ENCODE results near the gene TTC21B. TPM values are rescaled to one million over a fixed set of nuclear protein-coding genes. Genes with fewer than 3 reads are reported as not detected.

TTC21B gene
- total and polyA plus RNA-seq, 8 donors, result 17.2 to 45.7 (median 41.7) TPM

DNA sequence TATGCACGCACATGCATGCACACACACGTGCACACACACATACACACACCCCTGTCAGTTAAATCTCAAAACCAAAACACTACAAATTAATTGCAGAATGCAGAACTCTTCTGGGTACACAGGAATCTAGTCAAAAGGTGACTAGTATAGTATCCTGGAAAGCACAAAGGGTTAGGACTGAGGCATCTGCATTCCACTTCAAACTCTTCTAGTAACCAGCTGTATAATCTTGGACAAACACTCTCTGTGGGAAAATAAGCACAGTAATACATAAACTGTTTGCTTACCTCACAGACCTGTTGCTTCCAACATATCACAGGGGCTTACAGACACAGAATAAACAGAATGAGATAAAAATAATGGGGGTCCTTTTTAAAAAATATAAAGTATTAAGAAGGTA is 49.1 kb downstream of the TTC21B start:
- Histone ChIP-seq H3K27me3 (no peaks in the 10 kb centered on the region), H3K4me3 (no peak overlapping the region), H3K4me1 (peaks cover 6 to 13% of the 10 kb centered on the region in 2 donors), H3K27ac (no peak overlapping the region), H3K36me3 (peaks cover 0 to 18% of the 10 kb centered on the region in 2 donors), H3K9me3 (no peaks in the 10 kb centered on the region)
- no peak for DNase-seq
- TF ChIP-seq, protein P1, sequence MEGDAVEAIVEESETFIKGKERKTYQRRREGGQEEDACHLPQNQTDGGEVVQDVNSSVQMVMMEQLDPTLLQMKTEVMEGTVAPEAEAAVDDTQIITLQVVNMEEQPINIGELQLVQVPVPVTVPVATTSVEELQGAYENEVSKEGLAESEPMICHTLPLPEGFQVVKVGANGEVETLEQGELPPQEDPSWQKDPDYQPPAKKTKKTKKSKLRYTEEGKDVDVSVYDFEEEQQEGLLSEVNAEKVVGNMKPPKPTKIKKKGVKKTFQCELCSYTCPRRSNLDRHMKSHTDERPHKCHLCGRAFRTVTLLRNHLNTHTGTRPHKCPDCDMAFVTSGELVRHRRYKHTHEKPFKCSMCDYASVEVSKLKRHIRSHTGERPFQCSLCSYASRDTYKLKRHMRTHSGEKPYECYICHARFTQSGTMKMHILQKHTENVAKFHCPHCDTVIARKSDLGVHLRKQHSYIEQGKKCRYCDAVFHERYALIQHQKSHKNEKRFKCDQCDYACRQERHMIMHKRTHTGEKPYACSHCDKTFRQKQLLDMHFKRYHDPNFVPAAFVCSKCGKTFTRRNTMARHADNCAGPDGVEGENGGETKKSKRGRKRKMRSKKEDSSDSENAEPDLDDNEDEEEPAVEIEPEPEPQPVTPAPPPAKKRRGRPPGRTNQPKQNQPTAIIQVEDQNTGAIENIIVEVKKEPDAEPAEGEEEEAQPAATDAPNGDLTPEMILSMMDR (IDR thresholded peaks at IDR 0.05), result no peak
- intact Hi-C loops (cut with DNase I), result no loop called here
- ATAC-seq, result no peak

DNA sequence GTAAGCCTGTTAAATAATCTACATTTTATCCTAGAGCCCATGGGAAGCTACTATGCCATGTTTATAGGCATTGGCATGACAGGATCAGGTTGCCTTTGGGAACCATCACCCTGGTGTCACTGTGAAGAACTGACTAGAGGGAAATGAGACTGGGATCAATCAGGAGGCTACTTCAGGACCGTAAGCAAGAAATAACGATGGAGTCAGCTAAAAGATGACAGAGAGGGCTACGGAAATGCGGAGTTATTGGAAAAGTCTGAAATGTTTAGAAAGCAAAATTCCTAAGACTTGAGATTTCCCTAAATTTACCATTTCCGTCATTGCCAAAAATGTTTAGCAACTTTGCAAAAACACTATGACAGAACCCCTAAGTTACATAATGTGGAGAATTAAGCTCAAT is 50.2 kb downstream of the TTC21B start:
- Histone ChIP-seq H3K27me3 (no peaks in the 10 kb centered on the region), H3K36me3 (peaks cover 0 to 21% of the 10 kb centered on the region in 2 donors), H3K4me3 (no peak overlapping the region), H3K9me3 (no peaks in the 10 kb centered on the region), H3K4me1 (peaks cover 6 to 13% of the 10 kb centered on the region in 2 donors), H3K27ac (peak overlapping the region in 1 of 2 donors; percentile 21)
- ATAC-seq (no peak), DNase-seq (no peak)
- TF ChIP-seq, protein P1 (IDR thresholded peaks at IDR 0.05), result no peak
- intact Hi-C loops (cut with DNase I), result no loop called here

DNA sequence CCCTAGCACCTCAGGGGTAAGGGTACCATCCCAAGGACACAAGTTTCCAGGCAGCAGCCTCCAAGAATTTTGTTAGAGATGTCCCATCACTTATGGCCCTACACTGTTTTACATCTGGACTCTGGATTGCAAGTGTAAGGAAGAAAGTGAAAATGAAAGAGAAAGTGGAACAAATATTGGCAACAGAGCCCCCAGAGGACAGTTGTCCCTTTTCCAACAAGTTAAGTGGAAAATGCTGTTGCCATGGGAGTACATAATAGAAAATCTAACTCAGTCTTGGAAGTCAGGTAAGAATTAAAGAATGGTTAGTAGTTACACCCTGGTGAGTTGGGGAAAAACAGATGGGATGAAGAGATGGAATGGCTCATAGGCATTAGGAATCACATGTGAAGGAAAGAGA is 50.6 kb downstream of the TTC21B start:
- Histone ChIP-seq H3K27ac (peak overlapping the region in 1 of 2 donors; percentile 21), H3K4me3 (no peak overlapping the region), H3K9me3 (no peaks in the 10 kb centered on the region), H3K27me3 (no peaks in the 10 kb centered on the region), H3K4me1 (peaks cover 6 to 17% of the 10 kb centered on the region in 2 donors), H3K36me3 (peaks cover 0 to 21% of the 10 kb centered on the region in 2 donors)
- intact Hi-C loops (cut with DNase I), result no loop called here
- ATAC-seq, result peak; percentile 38
- TF ChIP-seq, protein P1 (IDR thresholded peaks at IDR 0.05), result no peak
- peak in 1 of 4 donors; percentile 21 for DNase-seq

DNA sequence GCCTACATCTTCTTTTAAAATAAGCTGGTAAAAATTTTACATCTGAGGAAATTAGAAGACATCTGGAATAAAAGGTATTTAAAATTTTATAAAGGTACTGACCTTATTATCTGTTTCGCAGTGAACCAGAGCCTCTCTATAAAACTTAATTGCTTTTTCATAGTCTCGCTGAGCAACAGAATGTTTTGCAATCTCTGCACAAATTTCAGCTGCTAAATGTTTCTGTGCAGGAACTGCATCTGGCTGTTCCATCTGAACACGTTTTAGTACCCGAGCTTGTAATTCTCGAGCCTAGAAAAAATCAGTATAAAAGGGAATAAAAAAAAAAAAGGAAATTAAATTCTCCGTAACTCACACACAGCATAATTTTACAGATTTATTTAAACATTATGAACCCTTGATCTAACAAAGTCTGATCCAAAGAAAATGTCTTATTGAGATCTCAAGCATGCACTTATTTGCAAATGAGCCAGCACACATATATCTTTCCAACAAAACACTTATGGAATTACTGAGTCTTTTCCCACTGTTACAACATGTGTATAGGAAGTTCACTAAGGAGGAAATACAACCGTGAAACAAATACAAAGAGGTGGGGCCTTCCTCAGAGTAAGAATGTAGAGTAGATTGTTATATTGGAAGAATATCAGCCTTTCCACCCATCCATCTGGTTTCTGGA is 51.8 kb downstream of the TTC21B start:
- TF ChIP-seq, protein P1 (IDR thresholded peaks at IDR 0.05), result no peak
- no peak for ATAC-seq
- intact Hi-C loops (cut with DNase I), result no loop called here

DNA sequence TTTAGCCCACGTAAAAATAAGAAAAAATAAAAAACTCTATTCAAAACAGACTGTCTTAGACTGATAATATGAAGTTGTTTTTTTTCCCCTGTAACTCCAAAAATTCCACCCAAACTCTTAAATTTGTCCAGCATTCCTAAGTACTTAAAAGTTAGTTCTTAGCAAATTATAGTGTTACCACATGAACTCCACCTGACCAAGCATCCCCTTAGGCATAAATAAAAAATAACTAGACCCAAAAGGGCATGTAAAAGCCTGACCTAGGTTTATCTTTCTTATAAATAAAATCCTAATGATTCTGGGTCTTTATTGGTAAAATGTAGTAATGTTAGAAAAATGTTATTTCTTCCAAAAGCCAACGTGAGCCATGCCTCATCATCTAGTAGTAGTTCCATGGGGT is 54.3 kb downstream of the TTC21B start:
- no peak for ATAC-seq
- intact Hi-C loops (cut with DNase I), result no loop called here
- Histone ChIP-seq H3K27me3 (no peaks in the 10 kb centered on the region), H3K4me1 (peaks cover 6 to 18% of the 10 kb centered on the region in 2 donors), H3K36me3 (peaks cover 0 to 44% of the 10 kb centered on the region in 2 donors), H3K4me3 (no peak overlapping the region), H3K27ac (no peak overlapping the region), H3K9me3 (no peaks in the 10 kb centered on the region)
- TF ChIP-seq, protein P1 (IDR thresholded peaks at IDR 0.05), result no peak
- DNase-seq, result no peak

More for the DNA sequence above, 51.8 kb downstream of the TTC21B start:
- Histone ChIP-seq H3K9me3 (no peaks in the 10 kb centered on the region), H3K27ac (no peak overlapping the region), H3K4me3 (no peak overlapping the region), H3K27me3 (no peaks in the 10 kb centered on the region), H3K4me1 (peaks cover 6 to 18% of the 10 kb centered on the region in 2 donors), H3K36me3 (peaks cover 0 to 28% of the 10 kb centered on the region in 2 donors)
- DNase-seq, result no peak
